AG04450 (cell line): ENCODE results near the gene ZBTB7C. TPM values are rescaled to one million over a fixed set of nuclear protein-coding genes. Genes with fewer than 3 reads are reported as not detected.

Experiments
- CTCF ChIA-PET: fragments of 300-600, 350-600 bp; formaldehyde crosslinking; extraction: SDS; loops from one replicate; lab custom pipeline; 2022; ENCODE audit warnings: antibody characterized with exemption, inconsistent platforms; lab: Charles Lee
- POLR2A ChIA-PET: fragments of 350-600 bp; formaldehyde crosslinking; extraction: SDS; loops from one replicate; lab custom pipeline; 2021; ENCODE audit warnings: antibody characterized with exemption, inconsistent platforms; lab: Yijun Ruan, JAX
- DNase-seq: peaks from one replicate; pipeline ENCODE4 v3.0.0-alpha.2; 2011; ENCODE audit warnings: low read depth, low spot score
- H3K27ac ChIP-seq: one replicate; pipeline ENCODE4 v1.5.1; 2012; ENCODE audit warnings: low read depth, low read length, control low read depth
- H3K27me3 ChIP-seq: one replicate; pipeline ENCODE4 v1.6.0; 2012; ENCODE audit warnings: low read length; ENCODE audit not compliant: control insufficient read depth, insufficient read depth
- H3K4me3 ChIP-seq: 2 replicates; pipeline ENCODE4 v1.5.1; 2011; ENCODE audit warnings: mild to moderate bottlenecking, low read depth, low read length, control low read depth
- H3K9me3 ChIP-seq: 2 replicates; pipeline ENCODE4 v1.5.1; 2012; ENCODE audit warnings: low read length; ENCODE audit not compliant: control insufficient read depth, insufficient read depth
- CTCF ChIP-seq: IDR thresholded peaks from 2 replicates; pipeline ENCODE4 v1.5.1; 2011; ENCODE audit warnings: low read depth, low read length, control low read depth, inconsistent platforms
- polyA plus RNA-seq: library from polyadenylated mRNA; depleted of rRNA; stranded (reverse); fragments of >200 nt; gene quantifications from 2 replicates; pipeline ENCODE4 v1.2.3, GENCODE V29; 2011

The ZBTB7C gene
- polyA plus RNA-seq, 1 experiment: not detected

GRCh38 chr18:48051945-48052840, 357.0 kb downstream of the ZBTB7C start:
- TF ChIP-seq CTCF: no peak
- POLR2A ChIA-PET: no interaction called here
- Histone ChIP-seq H3K27me3 (peaks cover 12% of the 10 kb centered on the region), H3K27ac (no peak overlapping the region), H3K4me3 (no peak overlapping the region), H3K9me3 (no peaks in the 10 kb centered on the region)
- DNase-seq: no peak
- CTCF ChIA-PET: interaction anchor here (0.9 kb wide), 1 partner anchor 394 kb away, joined by 3 read pairs; no protein-coding TSS in a partner anchor

- H3K27ac ChIP-seq: no peak overlapping the region
- H3K4me3 ChIP-seq: no peak overlapping the region
- peaks cover 9% of the 10 kb centered on the region for H3K27me3 ChIP-seq
- ChIA-PET CTCF (no interaction called here), POLR2A (no interaction called here)
- no peak for TF ChIP-seq CTCF
- no peaks in the 10 kb centered on the region for H3K9me3 ChIP-seq
- no peak for DNase-seq
Measured at GRCh38 chr18:48050176-48050575, 359.0 kb downstream of the ZBTB7C start.

- Histone ChIP-seq H3K4me3 (no peak overlapping the region), H3K9me3 (no peaks in the 10 kb centered on the region), H3K27ac (no peak overlapping the region), H3K27me3 (peaks cover 8% of the 10 kb centered on the region)
- no peak for TF ChIP-seq CTCF
- POLR2A ChIA-PET: no interaction called here
- CTCF ChIA-PET: no interaction called here
- no peak for DNase-seq
Measured at GRCh38 chr18:48049757-48050156, 359.4 kb downstream of the ZBTB7C start.

GRCh38 chr18:48048251-48048650, 360.9 kb downstream of the ZBTB7C start:
- no peak overlapping the region for H3K27ac ChIP-seq
- no peak for DNase-seq
- H3K4me3 ChIP-seq: no peak overlapping the region
- no peaks in the 10 kb centered on the region for H3K9me3 ChIP-seq
- ChIA-PET POLR2A (no interaction called here), CTCF (no interaction called here)
- no peaks in the 10 kb centered on the region for H3K27me3 ChIP-seq
- no peak for TF ChIP-seq CTCF

GRCh38 chr18:48046843-48047242, 362.3 kb downstream of the ZBTB7C start:
- no peak overlapping the region for H3K4me3 ChIP-seq
- ChIA-PET POLR2A (no interaction called here), CTCF (interaction anchor here (0.9 kb wide), 1 partner anchor 298 kb away, joined by 3 read pairs; no protein-coding TSS in a partner anchor)
- no peaks in the 10 kb centered on the region for H3K27me3 ChIP-seq
- DNase-seq: no peak
- H3K27ac ChIP-seq: no peak overlapping the region
- TF ChIP-seq CTCF: no peak
- H3K9me3 ChIP-seq: no peaks in the 10 kb centered on the region
